IMR-90 (cell line): ENCODE data around the gene KLF2. TPM values are rescaled to one million over a fixed set of nuclear protein-coding genes. Genes with fewer than 3 reads are reported as not detected.

ENCODE experiments used
- ATAC-seq: fragments of 200-7000 bp; cut with Tn5 transposase; 2 replicates; pipeline ENCODE4 v1.9.1; 2020; ENCODE audit warnings: low read depth, mild to moderate bottlenecking, moderate library complexity
- BruUV-seq: library from RNA; stranded (reverse); fragments of 400-500 nt; replicated peaks from 2 replicates; lab custom pipeline; 2021; lab: Mats Ljungman, UMichigan
- CTCF ChIA-PET: fragments of 300-600 bp; formaldehyde crosslinking; extraction: SDS; loops from one replicate; lab custom pipeline; 2021; ENCODE audit warnings: antibody characterized with exemption; lab: Yijun Ruan, JAX
- POLR2A ChIA-PET: fragments of 300-600 bp; sonication (Branson Sonifier 250); formaldehyde crosslinking; loops from one replicate; lab custom pipeline; 2022; ENCODE audit warnings: antibody characterized with exemption; ENCODE audit not compliant: unreplicated experiment; lab: Charles Lee
- DNase-seq: peaks from one replicate; pipeline ENCODE4 v3.0.0; 2013
- H2AFZ ChIP-seq: replicated peaks from 2 replicates; pipeline ENCODE3; 2013; ENCODE audit warnings: low read length, mild to moderate bottlenecking; ENCODE audit not compliant: poor library complexity
- H2AK5ac ChIP-seq: 2 replicates; pipeline ENCODE4 v1.6.1; 2013; ENCODE audit warnings: low read depth, low read length, inconsistent platforms
- H2AK9ac ChIP-seq: replicated peaks from 2 replicates; pipeline ENCODE3; 2013; ENCODE audit warnings: mild to moderate bottlenecking, low read depth, low read length, moderate library complexity; ENCODE audit not compliant: poor library complexity
- H2BK120ac ChIP-seq: 2 replicates; pipeline ENCODE4 v1.6.1; 2013; ENCODE audit warnings: low read depth, low read length, inconsistent platforms
- H2BK15ac ChIP-seq: 3 replicates; pipeline ENCODE4 v1.6.1; 2013; ENCODE audit warnings: low read depth, low read length, inconsistent platforms
- H2BK20ac ChIP-seq: 2 replicates; pipeline ENCODE4 v1.6.1; 2013; ENCODE audit warnings: low read depth, mild to moderate bottlenecking, inconsistent platforms, low read length, moderate library complexity
- H2BK5ac ChIP-seq: 2 replicates; pipeline ENCODE4 v1.6.1; 2013; ENCODE audit warnings: mild to moderate bottlenecking, low read depth, low read length, inconsistent platforms; ENCODE audit not compliant: poor library complexity, severe bottlenecking
- H3K14ac ChIP-seq: replicated peaks from 2 replicates; pipeline ENCODE4 v1.6.1; 2013; ENCODE audit warnings: low read depth, low read length, inconsistent platforms
- H3K18ac ChIP-seq: 2 replicates; pipeline ENCODE4 v1.6.1; 2013; ENCODE audit warnings: low read depth, low read length, control low read depth
- H3K23ac ChIP-seq: 2 replicates; pipeline ENCODE4 v1.6.1; 2013; ENCODE audit warnings: low read depth, low read length, inconsistent platforms
- H3K27ac ChIP-seq: 2 replicates; pipeline ENCODE4 v1.5.1; 2013; ENCODE audit warnings: mild to moderate bottlenecking, control low read depth, low read length; ENCODE audit not compliant: insufficient read depth
- H3K27me3 ChIP-seq: 2 replicates; pipeline ENCODE4 v1.6.1; 2013; ENCODE audit warnings: low read length; ENCODE audit not compliant: control insufficient read depth, insufficient read depth
- H3K36me3 ChIP-seq: 2 replicates; pipeline ENCODE4 v1.6.1; 2013; ENCODE audit warnings: low read length, mixed read lengths; ENCODE audit not compliant: control insufficient read depth, insufficient read depth
- H3K4ac ChIP-seq: 2 replicates; pipeline ENCODE4 v1.6.1; 2013; ENCODE audit warnings: low read depth, low read length, inconsistent platforms
- H3K4me1 ChIP-seq: 2 replicates; pipeline ENCODE4 v1.6.1; 2013; ENCODE audit warnings: low read length, mixed read lengths; ENCODE audit not compliant: control insufficient read depth, insufficient read depth
- H3K4me2 ChIP-seq: 2 replicates; pipeline ENCODE4 v1.6.1; 2013; ENCODE audit warnings: low read depth, mild to moderate bottlenecking, control low read depth, low read length, moderate library complexity
- H3K4me3 ChIP-seq: 2 replicates; pipeline ENCODE4 v1.5.1; 2013; ENCODE audit warnings: low read depth, mild to moderate bottlenecking, control low read depth, low read length, moderate library complexity; ENCODE audit not compliant: insufficient read depth
- H3K56ac ChIP-seq: 2 replicates; pipeline ENCODE4 v1.6.1; 2013; ENCODE audit warnings: low read length, inconsistent platforms; ENCODE audit not compliant: insufficient read depth; ENCODE audit errors: extremely low read depth
- H3K79me1 ChIP-seq, 2 experiments: 2 replicates each; pipeline ENCODE4 v1.6.1; 2013; ENCODE audit warnings: low read length in 2 of 2, inconsistent platforms in 1 of 2, low read depth in 1 of 2
- H3K9ac ChIP-seq: 2 replicates; pipeline ENCODE4 v1.6.1; 2013; ENCODE audit warnings: low read depth, low read length, control low read depth
- H3K9me1 ChIP-seq: 2 replicates; pipeline ENCODE4 v1.6.1; 2013; ENCODE audit warnings: low read length, inconsistent platforms; ENCODE audit not compliant: insufficient read depth
- H3K9me3 ChIP-seq: 2 replicates; pipeline ENCODE4 v1.6.1; 2013; ENCODE audit warnings: low read length; ENCODE audit not compliant: control insufficient read depth, insufficient read depth
- H4K20me1 ChIP-seq: 2 replicates; pipeline ENCODE4 v1.6.1; 2013; ENCODE audit warnings: low read length, inconsistent platforms; ENCODE audit not compliant: insufficient read depth
- H4K5ac ChIP-seq: 2 replicates; pipeline ENCODE4 v1.6.1; 2013; ENCODE audit warnings: mild to moderate bottlenecking, low read depth, low read length, control low read depth
- H4K8ac ChIP-seq, 2 experiments: 2 replicates each; pipeline ENCODE4 v1.6.1; 2013; ENCODE audit warnings: low read depth in 2 of 2, low read length in 2 of 2, control low read depth in 1 of 2, inconsistent platforms in 1 of 2
- H4K91ac ChIP-seq: 2 replicates; pipeline ENCODE4 v1.6.1; 2013; ENCODE audit warnings: low read depth, low read length, inconsistent platforms; ENCODE audit not compliant: insufficient read depth
- CEBPB ChIP-seq: IDR thresholded peaks from 2 replicates; pipeline ENCODE4 v1.6.1; 2012; ENCODE audit warnings: low read depth, low read length, improper control_type of control experiment
- WGBS, 2 experiments: methylation state at CpG; one replicate each; pipeline versions ENCODE4 v1.1.5 to v1.1.7; 2013; ENCODE audit warnings: missing lambda C conversion rate in 2 of 2; ENCODE audit not compliant: insufficient read length in 1 of 2; ENCODE audit errors: extremely low coverage in 2 of 2; 5-methylcytosine and 5-hydroxymethylcytosine counted together
- dilution Hi-C: fragments of 300-500 bp; cut with HindIII; formaldehyde crosslinking; loops from one replicate; pipeline ENCODE4 v1.14.3; 2018; ENCODE audit warnings: low sequenced_read_pairs; ENCODE audit not compliant: unreplicated experiment
- in situ Hi-C: fragments of 300-500 bp; cut with MboI; formaldehyde crosslinking; loops from 3 replicates; pipeline ENCODE4 v1.14.3; 2019; ENCODE audit warnings: low sequenced_read_pairs, inconsistent platforms, mixed read lengths
- intact Hi-C: fragments of 100-400 bp; cut with micrococcal nuclease; formaldehyde crosslinking; loops from 2 replicates; pipeline ENCODE4 v1.10.0; 2022
- polyA plus RNA-seq, 3 experiments: library from polyadenylated mRNA; depleted of rRNA; stranded (reverse); fragments of >200 nt; gene quantifications; 2 replicates each; pipeline ENCODE4 v1.2.3, GENCODE V29; 2012; ENCODE audit warnings: low replicate concordance in 1 of 3
- total RNA-seq: library from RNA; depleted of rRNA; stranded (reverse); fragments of >200 nt; gene quantifications from 2 replicates; pipeline ENCODE4 v1.2.3, GENCODE V29; 2012
- TF ChIP-seq, protein P1 (sequence below): fragments of 150-350 bp; IDR thresholded peaks from 2 replicates; pipeline ENCODE4 v1.6.1; 2017; ENCODE audit warnings: mild to moderate bottlenecking, antibody characterized with exemption, low read length, low read depth

KLF2 gene
- total and polyA plus RNA-seq, 2 of the 4 experiments (the other 2 are of a cell fraction) = 1.1 to 34.4 TPM

DNA sequence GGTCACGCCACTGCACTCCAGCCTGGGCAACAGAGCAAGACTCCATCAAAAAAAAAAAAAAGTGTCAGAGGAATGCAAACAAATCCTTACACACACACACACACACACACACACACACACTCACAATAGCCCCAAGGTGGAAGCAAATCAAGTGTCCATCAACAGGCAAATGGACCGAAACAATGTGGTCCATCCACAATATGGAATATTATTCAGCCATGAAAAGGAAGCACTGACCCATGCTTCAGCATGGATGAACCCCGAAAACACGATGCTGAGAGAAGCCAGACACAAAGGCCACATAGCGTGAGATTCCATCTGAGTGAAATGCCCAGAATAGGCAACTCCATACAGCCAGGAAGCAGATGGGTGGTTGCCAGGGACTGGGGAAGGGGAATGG, 16.5 kb upstream of the KLF2 start:
- Histone ChIP-seq H3K14ac (no peak overlapping the region), H3K18ac (no peak overlapping the region), H3K9me1 (peaks cover 5% of the 10 kb centered on the region; the same call in 1 of the 2 replicates), H3K4me3 (no peak overlapping the region), H3K79me1 (no peaks in the 10 kb centered on the region), H3K9ac (no peak overlapping the region), H3K56ac (no peak overlapping the region), H4K91ac (no peak overlapping the region), H3K27ac (no peak overlapping the region), H2BK120ac (no peak overlapping the region), H2BK15ac (no peak overlapping the region), H4K20me1 (no peaks in the 10 kb centered on the region), H3K9me3 (no peaks in the 10 kb centered on the region), H3K4me2 (no peak overlapping the region), H2AK5ac (no peak overlapping the region), H3K36me3 (no peaks in the 10 kb centered on the region), H3K4ac (no peak overlapping the region), H2AFZ (no peak overlapping the region), H3K4me1 (no peaks in the 10 kb centered on the region), H3K23ac (no peak overlapping the region), H3K27me3 (no peaks in the 10 kb centered on the region), H2BK20ac (no peak overlapping the region), H4K8ac (no peak overlapping the region), H2AK9ac (no peak overlapping the region), H2BK5ac (no peak overlapping the region), H4K5ac (no peak overlapping the region)
- no TSS peak for BruUV-seq
- WGBS, 2 experiments = 100% methylated on average over 1 of the region's 5 CpGs; no CpG with 5 or more reads in 1 of the 2 experiments
- TF ChIP-seq CEBPB = no peak
- TF ChIP-seq, protein P1, sequence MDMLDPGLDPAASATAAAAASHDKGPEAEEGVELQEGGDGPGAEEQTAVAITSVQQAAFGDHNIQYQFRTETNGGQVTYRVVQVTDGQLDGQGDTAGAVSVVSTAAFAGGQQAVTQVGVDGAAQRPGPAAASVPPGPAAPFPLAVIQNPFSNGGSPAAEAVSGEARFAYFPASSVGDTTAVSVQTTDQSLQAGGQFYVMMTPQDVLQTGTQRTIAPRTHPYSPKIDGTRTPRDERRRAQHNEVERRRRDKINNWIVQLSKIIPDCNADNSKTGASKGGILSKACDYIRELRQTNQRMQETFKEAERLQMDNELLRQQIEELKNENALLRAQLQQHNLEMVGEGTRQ = no peak
- DNase-seq (no peak), ATAC-seq (no peak)
- ChIA-PET CTCF (no interaction called here), POLR2A (no interaction called here)
- intact Hi-C loops = no loop called here
- dilution Hi-C loops = no loop called here
- in situ Hi-C loops = no loop called here
